Mammary microvascular endothelial cell (primary cell): ENCODE measurements around the gene ALOXE3. TPM values are rescaled to one million over a fixed set of nuclear protein-coding genes. Genes with fewer than 3 reads are reported as not detected.

Source experiments
- total RNA-seq: library from RNA; depleted of rRNA; stranded (reverse); fragments of >200 nt; gene quantifications from 2 replicates; pipeline ENCODE4 v1.2.3, GENCODE V29; 2015

Gene ALOXE3
- total RNA-seq, result not detected in 2 replicates

DNA sequence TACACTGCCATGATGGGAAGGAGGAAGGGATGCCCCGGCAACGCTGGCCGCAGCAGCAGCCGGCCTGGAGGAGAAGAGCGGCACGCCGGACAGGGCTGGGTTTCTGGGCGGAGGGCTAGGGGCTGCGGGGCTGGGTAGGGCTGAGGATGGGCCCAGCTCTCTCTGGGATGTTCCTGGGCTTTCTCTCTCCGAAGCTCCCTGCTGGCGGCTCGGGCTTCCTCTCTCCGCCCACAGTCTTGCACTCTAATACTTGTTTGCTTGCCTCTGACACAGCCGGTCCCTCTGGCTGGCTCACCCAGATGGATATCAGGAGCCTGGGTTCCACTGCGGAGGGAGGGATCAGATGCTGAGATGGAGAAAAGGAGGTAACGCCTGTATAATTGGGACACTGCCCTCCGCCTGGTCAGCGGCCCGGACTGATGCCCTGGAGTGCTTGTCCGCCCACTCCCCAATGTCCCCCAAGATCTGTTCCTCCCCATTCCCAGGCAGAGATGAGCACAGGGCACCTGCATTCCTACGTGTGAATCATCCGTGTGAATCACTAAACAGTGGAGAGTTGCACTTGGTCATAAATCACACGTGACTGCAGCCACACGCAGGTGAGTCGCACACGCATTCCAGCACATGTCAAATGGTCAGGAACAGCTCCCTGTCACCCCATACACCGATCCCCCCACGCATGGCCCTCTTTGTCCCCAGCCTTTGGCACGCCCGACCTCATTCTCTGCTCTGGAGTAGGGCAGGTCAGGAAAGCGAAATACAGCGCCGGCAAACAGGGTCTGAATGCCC lies at the start of gene ALOXE3:
TSS of gene ALOXE3 (minus strand) at position 535 of the 789 bp plus-strand sequence. CDS start at position 11, 524 bp downstream.

DNA sequence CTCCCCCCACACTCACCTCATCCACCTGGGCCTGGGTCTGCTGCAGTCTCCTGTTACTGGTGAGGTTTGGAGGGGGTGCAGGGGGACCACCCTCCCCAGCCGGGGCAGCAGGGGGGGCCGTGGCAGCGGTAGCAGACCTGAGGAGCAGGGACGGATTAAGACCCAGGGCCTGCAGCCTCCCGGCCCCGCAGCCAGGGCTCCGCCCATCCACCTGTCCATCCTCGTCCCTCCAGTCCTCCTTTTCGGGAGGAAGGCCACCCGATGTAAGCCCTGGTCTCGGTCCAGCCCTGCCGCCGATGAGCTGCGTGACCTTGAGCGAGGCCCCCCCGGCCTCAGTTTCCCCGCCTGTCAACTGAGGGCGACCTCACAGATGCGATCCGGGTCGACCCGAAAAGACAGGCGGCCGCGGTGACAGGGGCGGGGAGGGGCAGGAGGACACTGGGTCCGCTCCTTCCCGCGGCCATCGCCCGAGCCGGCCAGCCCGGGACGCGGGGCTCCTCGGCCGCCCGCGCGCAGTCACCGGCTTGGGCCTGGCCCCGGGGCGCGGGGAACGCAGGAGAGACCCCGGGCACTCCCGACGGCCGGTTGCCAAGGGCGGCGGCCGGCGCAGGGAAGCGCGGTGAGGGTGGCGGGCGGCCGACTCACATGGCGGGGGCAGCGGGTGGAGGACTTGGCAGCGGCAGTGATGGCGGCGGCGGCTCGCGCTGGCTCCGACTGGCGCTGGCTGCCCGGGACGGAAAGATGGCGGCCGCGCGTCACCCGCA lies 44.1 kb upstream of the ALOXE3 start, which contains the start of gene VAMP2:
TSS of gene VAMP2 (minus strand) at position 716 of the 764 bp plus-strand sequence. CDS start at position 647, 69 bp downstream.

DNA sequence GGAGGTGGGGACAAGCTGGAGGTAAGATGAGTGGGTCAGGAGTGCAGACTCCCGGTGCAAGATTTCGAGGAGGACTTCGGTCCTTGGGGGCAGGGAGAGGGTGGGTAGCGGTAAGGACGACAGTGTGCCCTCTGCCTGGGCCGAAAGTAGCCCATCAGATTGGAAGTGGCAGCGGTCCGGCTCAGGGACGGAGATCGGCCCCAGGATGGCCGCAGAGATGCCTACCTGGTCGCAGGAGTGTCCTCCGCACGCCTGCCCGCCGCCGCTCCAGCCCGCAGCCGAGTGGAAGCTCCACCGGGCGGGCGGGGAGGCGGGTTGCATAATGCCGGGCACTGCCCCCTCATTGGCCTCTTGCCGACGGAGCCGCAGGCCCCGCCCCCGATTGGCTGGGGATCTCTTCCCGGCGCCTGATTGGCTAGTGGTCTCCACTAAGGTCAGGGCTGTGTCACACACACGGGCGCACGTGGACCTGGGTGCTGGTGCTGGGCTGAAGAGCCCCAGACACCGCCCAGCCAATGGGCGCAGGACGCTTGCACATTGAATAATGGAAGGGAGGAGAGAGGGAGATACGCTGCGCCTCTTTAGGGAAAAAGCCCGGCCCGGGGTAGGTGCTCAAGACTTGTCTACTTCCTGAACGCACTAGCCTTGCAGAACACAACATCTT lies 33.9 kb upstream of the ALOXE3 start, which contains the start of gene PER1:
TSS of gene PER1 (minus strand) at position 293 of the 664 bp plus-strand sequence. CDS start 1,698 bp downstream, outside the sequence.

DNA sequence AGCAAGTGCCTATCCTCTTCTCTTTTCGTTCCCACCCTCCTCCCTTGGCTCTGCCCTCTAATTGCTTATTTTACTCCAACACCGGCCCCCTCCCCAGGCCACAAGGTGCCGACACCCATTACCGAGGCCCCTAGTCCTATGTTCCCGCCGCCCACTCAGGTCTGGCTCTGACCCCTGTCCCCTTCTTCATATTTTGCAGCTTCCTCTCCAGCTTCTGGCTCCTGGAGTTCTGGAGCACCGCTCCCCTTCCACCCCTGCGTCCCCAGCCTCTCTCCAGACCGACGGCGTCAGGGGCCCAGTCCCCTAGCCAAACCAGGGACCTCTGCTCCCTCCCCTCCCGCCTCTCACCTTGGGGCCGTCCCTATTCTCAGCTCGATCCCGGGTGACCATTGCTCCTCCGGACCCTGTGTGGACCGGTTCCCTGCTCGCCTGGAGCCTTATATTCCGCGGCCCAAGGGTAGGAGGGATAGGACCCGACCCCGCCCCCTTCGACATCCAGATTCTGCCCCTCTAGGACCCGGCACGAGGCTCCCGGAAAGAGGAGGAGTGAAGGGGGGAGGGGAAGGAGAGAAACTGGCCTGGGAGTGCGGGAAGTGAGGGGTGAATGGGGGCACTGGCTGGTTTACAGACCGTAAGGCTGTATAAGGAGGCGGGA lies 5.5 kb upstream of the ALOXE3 start, which contains the start of gene HES7:
TSS of gene HES7 (minus strand) at position 412 of the 655 bp plus-strand sequence. CDS start at position 390, 22 bp downstream.

DNA sequence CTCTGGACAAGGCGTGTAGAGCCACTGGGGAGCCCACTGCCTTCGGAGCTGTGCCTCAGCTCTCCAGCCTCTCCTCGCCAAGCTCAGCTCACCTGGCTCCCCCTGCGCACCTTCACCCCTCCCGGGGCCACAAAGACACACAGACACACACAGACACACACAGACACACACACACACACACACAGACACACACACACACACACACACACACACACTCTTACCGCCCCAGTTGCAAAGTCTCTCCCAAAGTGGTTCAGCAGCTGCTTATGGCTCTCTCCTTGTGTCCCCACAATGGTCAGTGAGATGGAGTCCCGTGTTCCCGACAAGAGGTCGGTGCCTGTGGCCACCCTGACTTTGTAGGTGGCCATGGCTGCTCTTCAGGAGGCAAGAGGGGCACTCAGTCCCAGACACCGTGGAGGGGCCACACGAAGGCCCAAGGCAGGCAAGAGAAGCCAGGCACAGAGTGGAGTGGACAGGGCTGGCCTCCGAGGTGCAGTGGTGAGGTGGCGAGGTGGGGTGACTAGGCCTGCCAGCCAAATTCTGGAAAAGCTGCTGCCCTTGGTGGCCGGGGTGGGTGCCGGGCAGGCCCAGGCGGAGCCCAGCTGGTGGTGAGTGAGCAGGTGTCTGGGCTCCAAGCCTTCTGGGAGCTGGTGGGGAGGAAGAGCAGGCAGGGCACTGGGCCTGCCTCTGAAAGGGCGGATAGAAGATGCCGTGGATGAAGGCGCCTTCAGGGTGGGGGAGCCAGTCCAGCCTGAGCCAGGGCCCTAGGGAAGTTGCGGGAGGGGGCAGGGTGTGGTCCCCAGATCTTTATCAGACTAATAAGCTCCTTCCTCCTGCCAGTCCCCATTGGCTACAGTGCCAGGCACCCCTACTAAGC lies 31.0 kb downstream of the ALOXE3 start, which contains the start of gene ALOX12B:
TSS of gene ALOX12B (minus strand) at position 642 of the 877 bp plus-strand sequence. CDS start at position 368, 274 bp downstream.

Other genes with a start within 250 kb of the ALOXE3 start
- 41.0 and 54.0 TPM in 2 replicates for gene CHD3, start 229.7 kb downstream of the ALOXE3 start, total RNA-seq
- 1.1 and 9.3 TPM in 2 replicates for gene RNF227, start 202.2 kb downstream of the ALOXE3 start, total RNA-seq
- gene KCNAB3, start 188.7 kb downstream of the ALOXE3 start, total RNA-seq, result 0.13 and 0.15 TPM in 2 replicates
- 62.7 and 76.0 TPM in 2 replicates for gene TRAPPC1, start 186.6 kb downstream of the ALOXE3 start, total RNA-seq
- gene CNTROB, start 186.3 kb downstream of the ALOXE3 start, total RNA-seq, result 24.2 and 27.6 TPM in 2 replicates
- not detected in 2 replicates for gene GUCY2D, start 115.9 kb downstream of the ALOXE3 start, total RNA-seq
- not detected in 2 replicates for gene ALOX15B, start 79.5 kb downstream of the ALOXE3 start, total RNA-seq
- gene ALOX12B, start 30.8 kb downstream of the ALOXE3 start, total RNA-seq, result not detected in 2 replicates
- 0.13 and 6.6 TPM in 2 replicates for gene HES7, start 5.6 kb upstream of the ALOXE3 start, total RNA-seq
- 14.5 and 20.3 TPM in 2 replicates for gene PER1, start 33.9 kb upstream of the ALOXE3 start, total RNA-seq
- gene VAMP2, start 44.4 kb upstream of the ALOXE3 start, total RNA-seq, result 4.0 and 4.1 TPM in 2 replicates
- gene TMEM107, start 57.9 kb upstream of the ALOXE3 start, total RNA-seq, result 19.5 and 19.8 TPM in 2 replicates
- gene BORCS6, start 71.7 kb upstream of the ALOXE3 start, total RNA-seq, result 9.8 and 12.1 TPM in 2 replicates
- gene AURKB, start 92.1 kb upstream of the ALOXE3 start, total RNA-seq, result 71.2 and 82.5 TPM in 2 replicates
- gene CTC1, start 129.5 kb upstream of the ALOXE3 start, total RNA-seq, result 14.9 and 18.7 TPM in 2 replicates
- 47.8 and 49.5 TPM in 2 replicates for gene PFAS, start 130.8 kb upstream of the ALOXE3 start, total RNA-seq
- gene RANGRF, start 170.2 kb upstream of the ALOXE3 start, total RNA-seq, result 35.9 and 45.9 TPM in 2 replicates
- gene SLC25A35, start 176.9 kb upstream of the ALOXE3 start, total RNA-seq, result 1.7 and 2.5 TPM in 2 replicates
- 39.4 and 210 TPM in 2 replicates for gene ARHGEF15, start 191.7 kb upstream of the ALOXE3 start, total RNA-seq
- not detected in 2 replicates for gene ODF4, start 221.3 kb upstream of the ALOXE3 start, total RNA-seq